Peyer's patch (tissue), 4 donors: Measurements from ENCODE around the gene ARF4.
"Not testable (repeated sequence)": the region's sequence is repeated elsewhere in the genome, so short reads cannot be mapped to it uniquely, and the experiment has no call there.

Experiments
- POLR2A ChIP-seq, 2 donors: fragments of 450-650 bp; IDR thresholded peaks; one replicate each; pipeline ENCODE4 v1.5.1; 2017; ENCODE audit warnings: antibody characterized with exemption in 2 of 2, mild to moderate bottlenecking in 2 of 2, moderate library complexity in 2 of 2
- TF ChIP-seq, protein P1 (sequence below), 6 experiments: fragments of 450-650 bp in 4 of 6; fragments of 200-600 bp in 2 of 6; sonication (generic) in 1 of 6; IDR thresholded peaks; one replicate each; pipeline ENCODE4 v1.5.1; 2017 to 2019; ENCODE audit warnings: antibody characterized with exemption in 6 of 6, mild to moderate bottlenecking in 3 of 6, moderate library complexity in 1 of 6

DNA sequence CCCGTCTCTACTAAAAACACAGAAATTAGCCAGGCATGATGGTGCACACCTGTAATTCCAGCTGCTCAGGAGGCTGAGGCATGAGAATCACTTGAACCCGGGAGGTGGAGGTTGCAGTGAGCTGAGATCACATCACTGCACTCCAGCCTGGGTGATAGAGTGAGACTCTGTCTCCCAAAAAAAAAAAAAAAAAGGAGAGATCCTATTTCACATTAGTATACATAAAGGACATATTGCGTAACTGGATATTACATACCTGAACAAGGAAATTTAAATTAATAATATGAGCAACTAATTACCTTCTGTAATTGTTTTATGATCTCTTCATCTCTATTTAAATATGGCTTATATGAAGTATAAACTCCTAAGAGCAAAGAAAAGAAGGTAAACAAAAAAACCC, 37.1 kb upstream of the ARF4 start:
- TF ChIP-seq, protein P1, sequence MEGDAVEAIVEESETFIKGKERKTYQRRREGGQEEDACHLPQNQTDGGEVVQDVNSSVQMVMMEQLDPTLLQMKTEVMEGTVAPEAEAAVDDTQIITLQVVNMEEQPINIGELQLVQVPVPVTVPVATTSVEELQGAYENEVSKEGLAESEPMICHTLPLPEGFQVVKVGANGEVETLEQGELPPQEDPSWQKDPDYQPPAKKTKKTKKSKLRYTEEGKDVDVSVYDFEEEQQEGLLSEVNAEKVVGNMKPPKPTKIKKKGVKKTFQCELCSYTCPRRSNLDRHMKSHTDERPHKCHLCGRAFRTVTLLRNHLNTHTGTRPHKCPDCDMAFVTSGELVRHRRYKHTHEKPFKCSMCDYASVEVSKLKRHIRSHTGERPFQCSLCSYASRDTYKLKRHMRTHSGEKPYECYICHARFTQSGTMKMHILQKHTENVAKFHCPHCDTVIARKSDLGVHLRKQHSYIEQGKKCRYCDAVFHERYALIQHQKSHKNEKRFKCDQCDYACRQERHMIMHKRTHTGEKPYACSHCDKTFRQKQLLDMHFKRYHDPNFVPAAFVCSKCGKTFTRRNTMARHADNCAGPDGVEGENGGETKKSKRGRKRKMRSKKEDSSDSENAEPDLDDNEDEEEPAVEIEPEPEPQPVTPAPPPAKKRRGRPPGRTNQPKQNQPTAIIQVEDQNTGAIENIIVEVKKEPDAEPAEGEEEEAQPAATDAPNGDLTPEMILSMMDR (IDR thresholded peaks at IDR 0.05): not testable (repeated sequence)
- TF ChIP-seq POLR2A (IDR thresholded peaks at IDR 0.05): not testable (repeated sequence)
